Endothelial cell of umbilical vein (primary cell): Measurements from ENCODE around the gene C11orf24. TPM values are rescaled to one million over a fixed set of nuclear protein-coding genes. Genes with fewer than 3 reads are reported as not detected.

ENCODE experiments used
- BruUV-seq: library from RNA; stranded (reverse); fragments of 400-500 nt; replicated peaks from 2 replicates; lab custom pipeline; 2021; lab: Mats Ljungman, UMichigan
- CTCF ChIA-PET: fragments of 300-600, 350-600 bp; sonication (Branson Sonifier 250); formaldehyde crosslinking; loops from one replicate; lab custom pipeline; 2021; ENCODE audit warnings: antibody characterized with exemption, inconsistent platforms; lab: Charles Lee
- POLR2A ChIA-PET: fragments of 300-600, 350-600 bp; sonication (Branson Sonifier 250); formaldehyde crosslinking; loops from one replicate; lab custom pipeline; 2021; ENCODE audit warnings: antibody characterized with exemption, inconsistent platforms; lab: Charles Lee
- DNase-seq: peaks from one replicate; pipeline ENCODE4 v3.0.0-alpha.2; 2011; ENCODE audit warnings: low read depth, low spot score
- FAIRE-seq: peaks from 2 replicates; lab custom pipeline; 2011; peaks lifted over from hg19 to GRCh38; lab: Jason Lieb, UNC
- H2AFZ ChIP-seq: 2 replicates; pipeline ENCODE4 v1.6.0; 2012; ENCODE audit warnings: low read depth, low read length, control low read depth, inconsistent platforms
- H3K27ac ChIP-seq: 2 replicates; pipeline ENCODE4 v1.5.1; 2011; ENCODE audit warnings: low read depth, mild to moderate bottlenecking, control low read depth, low read length, moderate library complexity; ENCODE audit not compliant: insufficient read depth
- H3K27me3 ChIP-seq, 2 experiments: 2 replicates each; pipeline versions ENCODE4 v1.6.0 to v1.6.1; 2011; ENCODE audit warnings: low read length in 2 of 2, mixed read lengths in 1 of 2; ENCODE audit not compliant: control insufficient read depth in 2 of 2, insufficient read depth in 2 of 2
- H3K36me3 ChIP-seq, 2 experiments: 2 replicates in 1 of 2; 3 replicates in 1 of 2; pipeline ENCODE4 v1.5.1; 2011; ENCODE audit warnings: low read length in 2 of 2, mild to moderate bottlenecking in 1 of 2, moderate library complexity in 1 of 2; ENCODE audit not compliant: control insufficient read depth in 2 of 2, insufficient read depth in 2 of 2; ENCODE audit errors: extremely low read depth in 1 of 2
- H3K4me1 ChIP-seq: 3 replicates; pipeline ENCODE4 v1.5.1; 2011; ENCODE audit warnings: mild to moderate bottlenecking, low read length; ENCODE audit not compliant: control insufficient read depth, insufficient read depth; ENCODE audit errors: extremely low read depth
- H3K4me2 ChIP-seq: 2 replicates; pipeline ENCODE4 v1.6.1; 2011; ENCODE audit warnings: low read length, control low read depth, mixed read lengths; ENCODE audit not compliant: insufficient read depth
- H3K4me3 ChIP-seq, 3 experiments: fragments of 200-600 bp in 1 of 3; sonication (generic), shearing (Covaris generic) in 1 of 3; replicated peaks in 1 of 3; 2 replicates each; pipeline ENCODE4 v1.5.1; 2011 to 2016; ENCODE audit warnings: control low read depth in 3 of 3, low read length in 3 of 3, mild to moderate bottlenecking in 2 of 3, inconsistent platforms in 1 of 3, low read depth in 1 of 3, moderate library complexity in 1 of 3; ENCODE audit not compliant: insufficient read depth in 1 of 3
- H3K79me2 ChIP-seq: 2 replicates; pipeline ENCODE4 v1.6.0; 2012; ENCODE audit warnings: low read length, inconsistent platforms; ENCODE audit not compliant: control insufficient read depth, insufficient read depth
- H3K9ac ChIP-seq: replicated peaks from 2 replicates; pipeline ENCODE3; 2011; ENCODE audit warnings: low read length, control low read depth; ENCODE audit not compliant: insufficient read depth; ENCODE audit errors: extremely low read depth
- H3K9me1 ChIP-seq: replicated peaks from 3 replicates; pipeline ENCODE4 v1.6.0; 2011; ENCODE audit warnings: mild to moderate bottlenecking, low read length; ENCODE audit not compliant: control insufficient read depth, insufficient read depth; ENCODE audit errors: extremely low read depth
- H3K9me3 ChIP-seq: replicated peaks from 2 replicates; pipeline ENCODE4 v1.5.1; 2012; ENCODE audit warnings: low read length, inconsistent platforms; ENCODE audit not compliant: control insufficient read depth, insufficient read depth
- H4K20me1 ChIP-seq: replicated peaks from 2 replicates; pipeline ENCODE3; 2011; ENCODE audit warnings: mild to moderate bottlenecking, low read length; ENCODE audit not compliant: control insufficient read depth, insufficient read depth; ENCODE audit errors: extremely low read depth
- CTCF ChIP-seq, 2 donors: IDR thresholded peaks; 1 replicate in 1 of 2; 2 replicates in 1 of 2; pipeline ENCODE4 v1.5.1; 2011; ENCODE audit warnings: low read length in 2 of 2, mild to moderate bottlenecking in 2 of 2, moderate library complexity in 2 of 2, control low read depth in 1 of 2, inconsistent platforms in 1 of 2, low read depth in 1 of 2; ENCODE audit not compliant: insufficient read depth in 1 of 2; ENCODE audit errors: extremely low read depth in 1 of 2
- EZH2 ChIP-seq: IDR thresholded peaks from 2 replicates; pipeline ENCODE4 v1.6.1; 2012; ENCODE audit warnings: borderline replicate concordance, low read depth, mild to moderate bottlenecking, moderate library complexity, low read length, inconsistent platforms; ENCODE audit not compliant: severe bottlenecking
- FOS ChIP-seq: IDR thresholded peaks from 2 replicates; pipeline ENCODE4 v1.6.1; 2011; ENCODE audit warnings: mild to moderate bottlenecking, low read length, moderate library complexity, borderline replicate concordance; ENCODE audit not compliant: insufficient read depth
- GATA2 ChIP-seq: IDR thresholded peaks from 2 replicates; pipeline ENCODE4 v1.7.0; 2011; ENCODE audit warnings: low read depth, mild to moderate bottlenecking, moderate library complexity, mixed read lengths, low read length; ENCODE audit not compliant: insufficient read length, insufficient read depth
- JUN ChIP-seq: IDR thresholded peaks from 2 replicates; pipeline ENCODE4 v1.6.1; 2011; ENCODE audit warnings: borderline replicate concordance, low read depth; ENCODE audit not compliant: insufficient read length, insufficient read depth
- MAX ChIP-seq: IDR thresholded peaks from 2 replicates; pipeline ENCODE4 v1.6.1; 2011; ENCODE audit not compliant: insufficient read depth, insufficient read length
- MYC ChIP-seq: IDR thresholded peaks from one replicate; pipeline ENCODE4 v1.6.1; 2011; ENCODE audit warnings: mild to moderate bottlenecking, low read depth, low read length
- POLR2A ChIP-seq: IDR thresholded peaks from 2 replicates; pipeline ENCODE4 v1.6.1; 2012; ENCODE audit warnings: low read depth, mild to moderate bottlenecking, control low read depth, low read length
- POLR2AphosphoS5 ChIP-seq: IDR thresholded peaks from 2 replicates; pipeline ENCODE4 v1.6.1; 2012; ENCODE audit warnings: low read depth, mild to moderate bottlenecking, control low read depth, low read length, moderate library complexity; ENCODE audit not compliant: insufficient read depth
- dilution Hi-C: fragments of 300-500 bp; cut with MboI; formaldehyde crosslinking; loops from one replicate; pipeline ENCODE4 v1.15.0; 2019; ENCODE audit warnings: low sequenced_read_pairs; ENCODE audit not compliant: extremely low pct_ligation_motif_present
- intact Hi-C: fragments of 100-400 bp; cut with micrococcal nuclease; formaldehyde crosslinking; loops from one replicate; pipeline ENCODE4 v1.10.0; 2022
- polyA plus RNA-seq, 4 experiments: library from polyadenylated mRNA; depleted of rRNA in 3 of 4; stranded (reverse) in 3 of 4; unstranded in 1 of 4; fragments of >200 nt; gene quantifications; 2 replicates each; pipeline versions ENCODE4 v1.2.1 to v1.2.3, GENCODE V29; 2011 to 2012; ENCODE audit warnings: missing spikeins in 1 of 4
- total RNA-seq: library from RNA; stranded (reverse); gene quantifications from 2 replicates; pipeline ENCODE4 v1.2.3, GENCODE V29; 2021

C11orf24 gene
- total and polyA plus RNA-seq, 2 donors (not counting 3 experiments of a cell fraction or from before 2014, with no cell fraction given): 26.4 to 34.1 TPM

DNA sequence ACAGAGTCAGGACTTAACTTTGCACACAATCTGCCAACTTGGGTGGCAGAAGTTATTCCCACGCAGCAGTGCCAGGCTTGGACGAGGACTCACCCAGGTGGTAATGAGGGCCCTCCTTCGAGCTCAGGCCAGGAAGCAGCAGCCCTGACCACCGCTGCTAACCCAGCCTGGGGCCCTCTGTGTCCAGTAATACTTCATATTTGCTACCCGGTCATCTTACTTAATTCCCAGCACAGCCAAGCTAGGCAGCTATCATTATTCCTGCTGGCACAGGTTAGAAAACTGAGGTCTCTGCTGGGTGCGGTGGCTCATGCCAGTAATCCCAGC, 25.2 kb upstream of the C11orf24 start:
- Histone ChIP-seq H3K27me3 (peaks cover 0 to 2% of the 10 kb centered on the region in 2 experiments), H3K27ac (no peak overlapping the region), H3K9me1 (no peaks in the 10 kb centered on the region), H3K9me3 (no peaks in the 10 kb centered on the region), H3K79me2 (no peaks in the 10 kb centered on the region), H3K4me1 (peaks cover 4% of the 10 kb centered on the region), H3K4me2 (no peak overlapping the region), H3K36me3 (no peaks in the 10 kb centered on the region), H4K20me1 (no peaks in the 10 kb centered on the region), H3K9ac (no peak overlapping the region), H2AFZ (no peak overlapping the region), H3K4me3 (no peak overlapping the region)
- FAIRE-seq: no peak
- no TSS peak for BruUV-seq
- ChIA-PET POLR2A (interaction anchor here (1.4 kb wide), 1 partner anchor 25 kb away, joined by 4 read pairs; the partner anchor contains the start of gene C11orf24), CTCF (interaction anchor here (0.9 to 7.1 kb wide), 14 partner anchors 9 to 395 kb away, joined by 3 to 152 read pairs (median 11); partner anchors contain the start of gene C11orf24)
- TF ChIP-seq MYC (no peak), MAX (no peak), JUN (no peak), POLR2A (no peak), FOS (no peak), EZH2 (no peak), POLR2AphosphoS5 (no peak), GATA2 (no peak), CTCF (IDR thresholded peaks at IDR 0.05; ENCODE audit: extremely low read depth in 1 of 2, insufficient read depth in 1 of 2, low read depth in 1 of 2, low read length in 2 of 2) (no peak)
- DNase-seq: no peak
- intact Hi-C loops: loop anchor here (1.0 to 2.0 kb wide), 5 partner anchors 26 to 150 kb away; partner anchors contain the start of gene C11orf24
- dilution Hi-C loops: no loop called here
